HG03095 (cell line): Measurements from ENCODE around the gene OR4F16.
"Not testable (repeated sequence)": the region's sequence is repeated elsewhere in the genome, so short reads cannot be mapped to it uniquely, and the experiment has no call there.

Experiments
- ATAC-seq: cut with Tn5 transposase; IDR thresholded peaks from one replicate; pipeline ENCODE4 v1.9.1; 2021; ENCODE audit warnings: moderate library complexity; ENCODE audit not compliant: unreplicated experiment

The OR4F16 gene

GRCh38 chr1:686554-686953 lies at the start of gene OR4F16:
OR4F16 (minus strand) TSS chr1:686654; CDS start chr1:686654, 0 bp downstream.
- ATAC-seq = not testable (repeated sequence)

GRCh38 chr1:733649-734048 lies 47.2 kb upstream of the OR4F16 start:
- not testable (repeated sequence) for ATAC-seq

- not testable (repeated sequence) for ATAC-seq
Observed at GRCh38 chr1:727040-727439, 40.6 kb upstream of the OR4F16 start.
